ENCODE measurements around the gene PCDH18. TPM values are rescaled to one million over a fixed set of nuclear protein-coding genes. Genes with fewer than 3 reads are reported as not detected.

PCDH18 gene
- total and polyA plus RNA-seq, 2 of the 13 experiments (the other 11 are each of a cell fraction or from before 2014, with no cell fraction given) = not detected

DNA sequence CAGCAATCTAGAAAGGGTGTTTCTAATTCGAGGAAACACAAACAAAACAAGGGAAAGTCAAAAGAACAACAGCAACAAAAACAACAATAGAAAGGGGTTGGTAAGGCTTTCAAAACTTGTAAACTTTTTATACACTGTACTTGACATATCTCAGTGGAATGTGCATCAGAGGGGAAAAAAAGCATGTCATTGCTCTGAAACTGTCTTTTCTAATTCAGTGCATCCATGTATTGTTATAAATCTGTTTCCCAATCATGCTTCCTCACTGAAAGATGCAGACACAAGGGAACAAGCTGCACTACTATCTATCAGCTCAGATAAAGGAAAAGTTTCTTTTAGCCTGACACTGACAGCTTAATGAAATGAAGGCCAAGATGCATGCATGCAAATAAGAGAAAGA, 44.2 kb upstream of the PCDH18 start:
- Histone ChIP-seq H3K9ac (ENCODE audit: insufficient read depth, low read depth, low read length) (no peak overlapping the region), H3K4me2 (ENCODE audit: low read depth, low read length) (no peak overlapping the region), H3K27me3 (ENCODE audit: control insufficient read depth in 1 of 2, insufficient read depth in 2 of 2, low read length in 2 of 2) (no peaks in the 10 kb centered on the region), H3K27ac (ENCODE audit: extremely low read length, insufficient read depth, low read length) (no peak overlapping the region), H3K79me2 (ENCODE audit: insufficient read depth, low read length) (no peaks in the 10 kb centered on the region), H3K9me3 (ENCODE audit: low read length) (no peaks in the 10 kb centered on the region), H2AFZ (ENCODE audit: low read length) (no peak overlapping the region), H3K36me3 (replicated peaks in 1 of 2; ENCODE audit: control insufficient read depth in 1 of 2, insufficient read depth in 2 of 2, low read length in 2 of 2) (no peaks in the 10 kb centered on the region), H4K20me1 (ENCODE audit: insufficient read depth, low read length) (no peaks in the 10 kb centered on the region), H3K4me1 (ENCODE audit: insufficient read depth, low read length) (no peaks in the 10 kb centered on the region), H3K4me3 (replicated peaks in 1 of 3; ENCODE audit: insufficient read depth in 1 of 3, low read depth in 2 of 3, low read length in 3 of 3) (no peak overlapping the region)
- BruUV-seq (replicated peaks) = no TSS peak
- DNase-seq (ENCODE audit: low spot score) (no peak), ATAC-seq (no peak), FAIRE-seq (no peak)
- POLR2A ChIA-PET = no interaction called here
- CTCF ChIA-PET (ENCODE audit: low intra/inter-chr PET ratio, low total read pairs) = no interaction called here
- in situ Hi-C loops (cut with HindIII; ENCODE audit: extremely low pct_ligation_motif_present, low pct_unique_long_range_greater_than_20kb) (no loop called here), intact Hi-C loops (cut with micrococcal nuclease; ENCODE audit: unreplicated experiment) (no loop called here)
- no peak for TF ChIP-seq POGZ (CRISPR knock-in tag; IDR thresholded peaks at IDR 0.05)
- WGBS (ENCODE audit: low lambda C conversion rate) = 0% methylated on average over 1 of the region's 1 CpG

DNA sequence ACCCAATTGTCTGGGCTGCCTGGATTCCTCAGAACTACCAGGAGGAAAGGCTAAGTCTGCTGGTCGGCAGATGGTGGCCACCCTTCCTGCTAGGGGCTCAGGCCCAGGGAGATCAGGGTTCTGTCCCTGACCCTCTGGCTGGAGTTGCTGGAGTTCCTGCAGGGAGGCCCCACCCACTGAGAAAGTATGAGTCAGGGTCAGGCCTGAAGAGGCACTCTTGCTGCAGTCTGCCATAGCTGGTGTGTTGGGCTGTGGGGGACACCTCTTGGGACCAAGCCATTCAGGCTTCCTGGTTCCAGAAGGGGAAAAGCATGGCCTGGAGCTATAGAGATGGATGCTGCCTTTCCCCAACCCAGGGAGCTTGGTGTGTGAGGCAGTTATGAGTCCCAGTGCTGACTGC, 40.4 kb upstream of the PCDH18 start:
- Histone ChIP-seq H3K27me3 (ENCODE audit: control insufficient read depth in 1 of 2, insufficient read depth in 2 of 2, low read length in 2 of 2) (no peaks in the 10 kb centered on the region), H3K4me1 (ENCODE audit: insufficient read depth, low read length) (no peaks in the 10 kb centered on the region), H3K9me3 (ENCODE audit: low read length) (no peaks in the 10 kb centered on the region), H3K27ac (ENCODE audit: extremely low read length, insufficient read depth, low read length) (no peak overlapping the region), H3K4me2 (ENCODE audit: low read depth, low read length) (no peak overlapping the region), H3K36me3 (replicated peaks in 1 of 2; ENCODE audit: control insufficient read depth in 1 of 2, insufficient read depth in 2 of 2, low read length in 2 of 2) (no peaks in the 10 kb centered on the region), H3K9ac (ENCODE audit: insufficient read depth, low read depth, low read length) (no peak overlapping the region), H2AFZ (ENCODE audit: low read length) (no peak overlapping the region), H3K4me3 (replicated peaks in 1 of 3; ENCODE audit: insufficient read depth in 1 of 3, low read depth in 2 of 3, low read length in 3 of 3) (no peak overlapping the region), H4K20me1 (ENCODE audit: insufficient read depth, low read length) (no peaks in the 10 kb centered on the region), H3K79me2 (ENCODE audit: insufficient read depth, low read length) (no peaks in the 10 kb centered on the region)
- ATAC-seq (no peak), FAIRE-seq (no peak), DNase-seq (ENCODE audit: low spot score) (no peak)
- TF ChIP-seq YEATS2 (CRISPR knock-in tag; IDR thresholded peaks at IDR 0.05; ENCODE audit: borderline replicate concordance) (no peak), RARG (CRISPR knock-in tag; IDR thresholded peaks at IDR 0.05; ENCODE audit: low read depth) (no peak), ZNF546 (CRISPR knock-in tag; conservative IDR thresholded peaks at IDR 0.05) (no peak), SNAI1 (CRISPR knock-in tag; IDR thresholded peaks at IDR 0.05; ENCODE audit: borderline replicate concordance) (no peak), U2AF2 (IDR thresholded peaks at IDR 0.05; ENCODE audit: low read depth, low read length) (no peak), SP140L (CRISPR knock-in tag; IDR thresholded peaks at IDR 0.05; ENCODE audit: borderline replicate concordance) (no peak), ISX (CRISPR knock-in tag; conservative IDR thresholded peaks at IDR 0.05) (no peak), ZNF672 (CRISPR knock-in tag; IDR thresholded peaks at IDR 0.05) (no peak), GLI4 (CRISPR knock-in tag; IDR thresholded peaks at IDR 0.05; ENCODE audit: borderline replicate concordance) (no peak), MAFK (conservative IDR thresholded peaks at IDR 0.05 in 1 of 2, IDR thresholded peaks at IDR 0.05 in 1 of 2; ENCODE audit: low read length in 2 of 2) (no peak)
- TF ChIP-seq, protein P1, sequence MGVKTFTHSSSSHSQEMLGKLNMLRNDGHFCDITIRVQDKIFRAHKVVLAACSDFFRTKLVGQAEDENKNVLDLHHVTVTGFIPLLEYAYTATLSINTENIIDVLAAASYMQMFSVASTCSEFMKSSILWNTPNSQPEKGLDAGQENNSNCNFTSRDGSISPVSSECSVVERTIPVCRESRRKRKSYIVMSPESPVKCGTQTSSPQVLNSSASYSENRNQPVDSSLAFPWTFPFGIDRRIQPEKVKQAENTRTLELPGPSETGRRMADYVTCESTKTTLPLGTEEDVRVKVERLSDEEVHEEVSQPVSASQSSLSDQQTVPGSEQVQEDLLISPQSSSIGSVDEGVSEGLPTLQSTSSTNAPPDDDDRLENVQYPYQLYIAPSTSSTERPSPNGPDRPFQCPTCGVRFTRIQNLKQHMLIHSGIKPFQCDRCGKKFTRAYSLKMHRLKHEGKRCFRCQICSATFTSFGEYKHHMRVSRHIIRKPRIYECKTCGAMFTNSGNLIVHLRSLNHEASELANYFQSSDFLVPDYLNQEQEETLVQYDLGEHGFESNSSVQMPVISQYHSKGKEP (CRISPR knock-in tag; IDR thresholded peaks at IDR 0.05) = no peak
- TF ChIP-seq, protein P2, sequence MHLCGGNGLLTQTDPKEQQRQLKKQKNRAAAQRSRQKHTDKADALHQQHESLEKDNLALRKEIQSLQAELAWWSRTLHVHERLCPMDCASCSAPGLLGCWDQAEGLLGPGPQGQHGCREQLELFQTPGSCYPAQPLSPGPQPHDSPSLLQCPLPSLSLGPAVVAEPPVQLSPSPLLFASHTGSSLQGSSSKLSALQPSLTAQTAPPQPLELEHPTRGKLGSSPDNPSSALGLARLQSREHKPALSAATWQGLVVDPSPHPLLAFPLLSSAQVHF (CRISPR knock-in tag; IDR thresholded peaks at IDR 0.05) = no peak
- TF ChIP-seq, protein P3, sequence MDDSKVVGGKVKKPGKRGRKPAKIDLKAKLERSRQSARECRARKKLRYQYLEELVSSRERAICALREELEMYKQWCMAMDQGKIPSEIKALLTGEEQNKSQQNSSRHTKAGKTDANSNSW (CRISPR knock-in tag; IDR thresholded peaks at IDR 0.05; ENCODE audit: borderline replicate concordance) = no peak
- no TSS peak for BruUV-seq (replicated peaks)
- in situ Hi-C loops (cut with HindIII; ENCODE audit: extremely low pct_ligation_motif_present, low pct_unique_long_range_greater_than_20kb) = no loop called here
- WGBS (ENCODE audit: low lambda C conversion rate) = no CpG with 5 or more reads among the region's 1 CpG
- ChIA-PET CTCF (ENCODE audit: low intra/inter-chr PET ratio, low total read pairs) (no interaction called here), POLR2A (no interaction called here)
- intact Hi-C loops (cut with micrococcal nuclease; ENCODE audit: unreplicated experiment) = no loop called here
